ENCODE data around the gene ITGB5.
A peak's percentile ranks its signal among the peaks of the same experiment; 100 is the strongest.
"Not testable (repeated sequence)": the region's sequence is repeated elsewhere in the genome, so short reads cannot be mapped to it uniquely, and the experiment has no call there.

ITGB5 gene

DNA sequence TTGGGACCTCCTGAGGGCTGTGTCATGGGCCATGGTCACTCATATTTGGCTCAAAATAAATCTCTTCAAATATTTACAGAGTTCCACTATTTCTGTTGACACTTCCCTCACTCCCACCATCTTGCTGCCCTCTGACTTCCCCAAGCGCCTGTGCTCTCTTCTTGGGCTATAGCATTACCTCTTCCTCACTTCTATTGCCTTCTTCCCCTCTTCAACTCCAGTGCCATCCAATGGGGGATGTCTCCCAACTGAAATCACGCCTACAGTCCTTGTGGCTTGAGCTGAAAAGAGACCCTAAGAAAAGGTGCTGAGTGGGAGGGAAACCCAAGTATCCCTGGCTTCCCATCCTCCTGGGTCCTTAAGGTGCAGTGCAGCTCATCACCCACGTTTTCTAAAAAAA is 135.1 kb downstream of the ITGB5 start:
- DNase-seq (ENCODE audit: low read depth), result no peak

DNA sequence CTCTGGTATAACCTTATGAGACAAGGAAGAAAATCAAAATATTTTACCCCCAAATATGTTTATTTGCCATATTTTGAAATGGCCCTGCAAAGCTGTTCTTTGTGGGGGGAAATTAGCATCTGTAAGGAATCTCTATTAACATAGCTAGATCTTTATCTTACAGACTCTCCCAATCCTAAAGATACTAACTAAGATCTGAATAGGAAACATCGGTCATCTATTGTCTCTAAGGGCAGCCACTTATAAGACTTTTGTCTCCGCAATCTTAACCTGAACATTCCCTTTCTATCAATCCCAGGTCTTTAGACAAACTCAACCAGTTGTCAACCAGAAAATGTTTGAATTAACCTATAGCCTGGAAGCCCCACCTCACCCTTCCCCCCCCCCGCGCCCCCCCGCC is 135.7 kb downstream of the ITGB5 start:
- no peak for DNase-seq (ENCODE audit: low read depth)

DNA sequence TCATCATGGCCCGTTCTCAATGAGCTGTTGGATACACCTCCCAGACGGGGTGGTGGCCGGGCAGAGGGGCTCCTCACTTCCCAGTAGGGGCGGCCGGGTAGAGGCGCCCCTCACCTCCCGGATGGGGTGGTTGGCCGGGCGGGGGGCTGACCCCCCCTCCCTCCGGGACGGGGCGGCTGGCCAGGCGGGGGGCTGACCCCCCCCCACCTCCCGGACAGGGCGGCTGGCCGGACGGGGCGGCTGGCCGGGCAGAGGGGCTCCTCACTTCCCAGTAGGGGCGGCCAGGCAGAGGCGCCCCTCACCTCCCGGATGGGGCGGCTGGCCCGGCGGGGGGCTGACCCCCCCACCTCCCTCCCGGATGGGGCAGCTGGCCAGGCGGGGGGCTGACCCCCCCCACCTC is 137.3 kb downstream of the ITGB5 start:
- not testable (repeated sequence) for DNase-seq (ENCODE audit: low read depth)

DNA sequence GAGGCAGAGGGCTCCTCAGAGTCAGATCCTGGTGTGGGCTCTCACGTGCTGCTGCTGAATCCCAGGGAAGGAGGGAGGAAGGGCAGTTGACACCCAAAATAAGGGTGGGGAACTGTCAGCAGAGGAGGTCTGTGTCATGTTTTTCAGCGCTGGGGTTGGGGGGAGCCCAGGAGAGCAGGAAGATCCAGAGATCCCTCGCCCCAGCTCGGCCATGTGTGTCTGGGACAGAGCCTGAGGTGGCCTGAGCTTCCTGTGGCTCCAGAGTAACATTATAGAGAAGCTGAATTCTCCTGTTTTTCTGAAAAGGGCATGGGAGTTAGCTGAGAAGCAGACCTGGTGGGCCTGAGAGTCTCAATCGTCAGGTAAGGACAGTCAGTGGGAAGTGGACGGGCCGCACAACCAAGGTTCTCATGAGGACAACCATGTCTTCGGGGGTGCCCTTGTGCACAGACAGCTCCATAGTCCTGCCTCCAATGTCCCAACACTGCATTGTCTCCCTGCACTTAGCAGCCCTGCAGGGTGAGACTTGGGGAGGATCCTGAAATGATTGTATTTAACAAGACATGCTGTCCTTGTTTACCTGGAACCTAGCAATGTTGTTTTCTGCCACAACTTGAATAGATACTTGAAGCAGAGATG is 138.5 kb downstream of the ITGB5 start:
- no peak for DNase-seq (ENCODE audit: low read depth)

DNA sequence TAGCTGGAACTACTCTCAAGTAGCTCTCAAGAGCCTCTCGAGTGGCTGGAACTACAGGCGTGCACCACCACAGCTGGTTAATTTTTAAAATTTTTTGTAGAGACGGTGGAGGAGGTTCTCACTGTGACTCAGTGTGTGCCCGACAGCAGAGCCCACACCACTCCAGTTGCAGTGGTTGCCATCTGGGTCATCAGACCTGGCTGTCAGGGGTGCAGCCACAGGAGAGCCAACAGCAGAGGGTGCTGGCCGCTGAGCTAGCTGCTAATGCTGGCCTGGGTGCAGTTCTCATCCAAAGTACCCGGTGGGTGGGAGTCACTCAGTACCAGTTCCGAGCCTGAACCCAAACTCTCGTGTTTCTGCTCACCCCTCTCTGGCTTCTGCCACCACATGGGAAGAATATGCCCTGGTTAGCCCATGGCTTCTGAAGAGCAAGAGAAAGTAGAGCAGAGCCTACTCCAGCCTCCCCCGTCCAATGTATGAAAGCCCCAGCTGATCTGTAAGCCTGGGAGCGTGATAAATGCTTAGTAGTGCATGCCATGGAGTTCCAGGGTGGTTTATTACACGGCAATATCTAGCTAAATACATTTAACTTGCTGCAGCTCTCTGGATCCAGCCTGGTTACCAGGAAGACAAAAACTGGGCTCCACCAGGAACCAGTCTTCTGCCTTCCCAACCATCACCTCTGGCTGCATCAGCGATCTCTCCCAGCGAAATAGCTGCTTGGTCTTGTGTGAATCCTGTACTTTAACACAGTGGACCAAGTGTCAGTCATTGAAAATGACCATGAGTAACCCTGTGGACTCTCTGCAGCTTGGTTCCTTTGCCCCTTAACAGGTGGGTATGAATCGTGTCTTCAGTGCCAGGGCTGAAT is 139.8 kb downstream of the ITGB5 start:
- DNase-seq (ENCODE audit: low read depth), result no peak

DNA sequence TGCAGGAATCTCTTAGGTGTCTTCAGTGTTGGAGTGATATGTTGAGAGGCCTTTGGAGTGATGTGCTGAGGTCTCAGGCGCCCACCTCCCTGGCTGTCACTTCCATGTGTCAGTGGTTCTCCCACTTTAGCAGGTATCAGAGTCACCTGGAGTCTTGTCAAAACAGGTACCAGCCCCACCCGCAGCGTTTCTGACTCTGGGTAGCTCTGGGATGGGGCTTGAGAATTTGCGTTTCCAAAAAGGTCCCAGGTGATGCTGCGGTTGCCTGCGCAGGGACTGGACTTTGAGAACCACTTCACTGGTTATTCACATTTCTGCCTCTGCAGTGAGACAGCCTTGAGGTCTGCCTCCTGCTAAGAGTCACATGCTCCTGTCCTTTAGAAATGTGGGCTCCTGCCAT is 141.4 kb downstream of the ITGB5 start:
- no peak for DNase-seq (ENCODE audit: low read depth)

DNA sequence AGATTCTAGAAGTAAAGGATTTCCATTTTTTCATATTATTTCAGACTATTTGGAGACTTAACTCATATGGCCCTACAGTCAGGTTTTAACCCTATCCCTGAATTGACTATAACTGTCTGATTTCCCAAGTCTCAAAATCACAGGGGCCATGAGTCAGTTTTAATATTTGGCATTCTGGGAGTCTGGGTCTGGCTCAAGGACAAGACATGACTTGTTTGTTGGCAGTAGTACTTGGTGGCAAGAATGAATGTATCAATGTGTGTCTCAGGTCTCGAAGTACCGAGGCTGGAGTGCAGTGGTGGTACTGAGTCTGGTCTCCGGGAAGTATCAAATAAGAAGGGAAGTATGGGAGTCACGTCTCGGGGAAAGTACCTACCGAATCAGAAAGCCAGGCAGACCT is 146.1 kb downstream of the ITGB5 start:
- DNase-seq (ENCODE audit: low read depth), result no peak

DNA sequence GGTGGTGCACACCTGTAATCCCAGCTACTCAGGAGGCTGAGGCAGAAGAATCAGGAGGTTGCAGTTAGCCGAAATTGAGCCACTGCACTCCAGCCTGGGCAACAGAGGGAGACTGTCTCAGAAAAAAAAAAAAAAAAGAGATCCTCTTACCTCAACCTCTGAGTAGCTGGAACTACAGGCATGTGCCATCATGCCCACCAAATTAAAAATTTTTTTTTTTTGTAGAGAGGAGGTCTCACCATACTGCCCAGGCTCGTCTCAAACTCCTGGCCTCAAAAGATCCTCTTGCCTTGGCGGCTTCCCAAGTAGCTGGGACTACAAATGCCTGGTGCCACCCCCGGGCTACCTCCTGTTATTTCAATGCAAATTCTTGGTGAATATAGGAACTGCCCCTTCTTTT is 155.4 kb downstream of the ITGB5 start:
- no peak for DNase-seq (ENCODE audit: low read depth)

DNA sequence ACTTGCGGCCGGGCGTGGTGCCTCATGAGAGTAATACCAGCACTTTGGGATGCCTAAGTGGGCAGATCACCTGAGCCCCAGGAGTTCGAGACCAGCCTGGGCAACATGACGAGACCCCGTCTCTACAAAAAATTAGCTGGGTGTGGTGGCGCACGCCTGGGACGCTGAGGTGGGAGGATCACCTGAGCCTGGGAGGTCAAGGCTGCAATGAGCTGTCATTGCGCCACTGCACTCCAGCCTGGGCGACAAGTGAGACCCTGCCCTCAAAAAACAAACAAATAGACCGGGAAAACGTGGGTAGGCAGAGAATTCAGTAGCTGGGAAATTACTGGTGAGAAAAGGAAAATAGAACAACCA is 156.2 kb downstream of the ITGB5 start:
- DNase-seq (ENCODE audit: low read depth), result no peak

DNA sequence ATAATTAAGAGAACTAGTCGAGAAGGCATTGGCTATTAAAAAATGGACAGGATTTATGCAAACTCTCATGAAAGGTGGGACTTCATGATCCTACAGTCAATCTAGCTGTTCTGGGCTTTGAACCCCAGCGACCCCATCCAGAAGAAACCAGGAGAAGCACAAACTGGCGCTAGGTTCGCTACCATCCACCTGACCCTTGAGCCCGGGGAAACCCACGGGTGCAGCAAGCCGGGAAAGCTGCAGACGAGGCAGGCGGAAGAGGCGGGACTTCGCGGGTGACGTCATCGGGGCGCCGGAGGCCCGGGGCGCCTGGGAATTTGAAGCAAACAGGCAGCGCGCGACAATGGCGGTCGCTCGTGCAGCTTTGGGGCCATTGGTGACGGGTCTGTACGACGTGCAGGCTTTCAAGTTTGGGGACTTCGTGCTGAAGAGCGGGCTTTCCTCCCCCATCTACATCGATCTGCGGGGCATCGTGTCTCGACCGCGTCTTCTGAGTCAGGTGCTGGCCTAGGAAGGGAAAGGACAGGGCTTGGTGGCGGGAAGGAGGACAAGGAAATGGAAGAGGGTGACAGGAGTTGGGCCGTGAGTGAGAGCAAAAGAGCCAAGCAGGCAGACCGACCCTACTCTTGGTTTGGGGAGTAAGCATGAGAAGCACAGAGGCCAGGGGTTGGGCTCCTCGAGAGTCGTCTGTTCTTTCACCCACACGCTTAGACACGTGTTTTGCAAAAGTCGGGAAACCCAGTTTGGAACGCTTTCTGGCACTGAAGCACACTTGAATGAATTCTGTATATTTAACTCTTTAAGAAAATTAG is 156.8 kb downstream of the ITGB5 start, which contains the start of gene UMPS:
TSS of gene UMPS (plus strand) at position 324 of the 812 bp plus-strand sequence. CDS start at position 344, 20 bp downstream.
- DNase-seq (ENCODE audit: low read depth), result peak; percentile 87

DNA sequence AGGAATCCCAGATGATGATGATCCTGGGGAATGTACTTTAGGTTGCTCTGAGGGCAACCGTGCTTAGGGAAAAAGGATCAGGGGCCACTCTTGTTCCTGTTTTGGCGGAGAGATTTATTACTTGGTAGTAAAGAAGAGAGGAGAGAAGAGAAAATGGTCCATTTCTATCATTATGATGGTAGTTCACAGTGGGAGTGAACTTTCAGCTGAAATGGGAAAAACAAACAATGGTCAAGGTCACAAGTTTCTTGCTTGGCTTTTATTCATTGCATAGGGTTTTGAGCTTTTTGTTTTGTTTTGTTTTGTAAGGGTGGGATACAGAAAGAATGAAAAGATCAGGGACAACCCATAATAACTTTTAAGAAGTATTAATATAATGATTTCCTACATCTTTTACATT is 164.6 kb downstream of the ITGB5 start:
- DNase-seq (ENCODE audit: low read depth), result no peak

DNA sequence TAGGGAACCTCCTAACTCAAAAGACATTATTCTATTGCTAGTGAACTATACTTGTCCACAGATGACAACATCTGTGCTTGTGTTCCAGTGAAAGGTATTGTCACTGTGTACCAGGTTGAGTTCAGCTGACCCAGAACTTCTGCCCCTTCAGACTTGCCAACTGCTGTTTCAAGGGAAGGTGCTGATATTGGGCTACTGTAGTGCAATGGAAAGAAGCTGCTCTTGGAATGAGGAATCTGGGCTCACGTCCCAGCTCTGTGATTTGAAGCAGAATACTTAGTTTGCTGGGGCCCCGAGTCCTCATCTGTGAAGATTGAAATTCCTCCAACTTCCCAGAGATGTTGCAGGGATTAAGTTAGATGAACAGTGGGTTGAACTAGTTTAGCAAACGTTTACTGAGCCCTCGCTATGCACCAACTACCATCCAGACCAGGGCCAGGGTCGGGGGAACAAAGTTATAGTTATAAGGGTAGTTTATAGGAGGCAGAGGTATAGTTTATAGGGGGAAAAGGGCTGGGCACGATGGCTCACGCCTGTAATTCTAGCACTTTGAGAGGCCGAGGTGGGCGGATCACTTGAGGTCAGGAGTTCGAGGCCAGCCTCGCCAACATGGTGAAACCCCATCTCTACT is 172.8 kb downstream of the ITGB5 start:
- DNase-seq (ENCODE audit: low read depth), result no peak

Measured in activated T-helper 9 cell treated with anti-CD3 and anti-CD28 coated beads, Interleukin-2, amount 50 U/mL, for 16 hours (primary cell).